Left ventricle myocardium inferior (tissue), 1 donor: ENCODE results near the gene NTM. TPM values are rescaled to one million over a fixed set of nuclear protein-coding genes. Genes with fewer than 3 reads are reported as not detected.

Experiments used
- DNase-seq: peaks from one replicate; pipeline ENCODE4 v3.0.0-alpha.2; 2020
- H3K27ac ChIP-seq: fragments of 200-600 bp; replicated peaks from 2 replicates; pipeline ENCODE4 v1.8.0; 2021
- H3K27me3 ChIP-seq: fragments of 200-600 bp; 2 replicates; pipeline ENCODE4 v1.8.0; 2021; ENCODE audit warnings: low read depth
- H3K36me3 ChIP-seq: fragments of 200-600 bp; 2 replicates; pipeline ENCODE4 v1.8.0; 2021
- H3K4me1 ChIP-seq: fragments of 200-600 bp; 2 replicates; pipeline ENCODE4 v1.8.0; 2021
- H3K4me3 ChIP-seq: fragments of 200-600 bp; 2 replicates; pipeline ENCODE4 v1.8.0; 2021; ENCODE audit warnings: mild to moderate bottlenecking, moderate library complexity
- H3K9me3 ChIP-seq: fragments of 200-600 bp; replicated peaks from 2 replicates; pipeline ENCODE4 v1.8.0; 2021
- CTCF ChIP-seq: fragments of 200-600 bp; IDR thresholded peaks from 2 replicates; pipeline ENCODE4 v1.8.0; 2021; ENCODE audit warnings: antibody characterized with exemption, mild to moderate bottlenecking, borderline replicate concordance
- intact Hi-C: fragments of 100-400 bp; cut with micrococcal nuclease; formaldehyde crosslinking; loops from one replicate; pipeline ENCODE4 v1.11.0; 2022
- total RNA-seq: library from RNA; stranded (reverse); fragmentation: NEBNext Ultra II Directional; extraction: Animal tissue kit (Norgen Biotek cat#: 25700); gene quantifications from one replicate; pipeline ENCODE4 v1.2.1, GENCODE V29; 2021
- donor health status: DM: no; HTN: yes; CAD: no; lungs with severe emphysema.

NTM gene
- total RNA-seq, 1 donor from 2014 or later, result 1.0 TPM

GRCh38 chr11:131947511-131947910, 577.1 kb downstream of the NTM start:
- no peaks in the 10 kb centered on the region for H3K4me1 ChIP-seq

GRCh38 chr11:131951121-131951520, 580.7 kb downstream of the NTM start:
- DNase-seq, result no peak
- Histone ChIP-seq H3K27me3 (peaks cover 9% of the 10 kb centered on the region), H3K9me3 (no peaks in the 10 kb centered on the region), H3K4me1 (no peaks in the 10 kb centered on the region), H3K27ac (no peak overlapping the region), H3K4me3 (no peak overlapping the region), H3K36me3 (no peaks in the 10 kb centered on the region)
- no peak for TF ChIP-seq CTCF
- intact Hi-C loops, result no loop called here

More at GRCh38 chr11:131947511-131947910, 577.1 kb downstream of the NTM start:
- Histone ChIP-seq H3K4me3 (no peak overlapping the region), H3K36me3 (no peaks in the 10 kb centered on the region), H3K27ac (no peak overlapping the region), H3K9me3 (no peaks in the 10 kb centered on the region), H3K27me3 (peaks cover 19% of the 10 kb centered on the region)
- intact Hi-C loops, result no loop called here
- no peak for DNase-seq
- TF ChIP-seq CTCF, result no peak

- intact Hi-C loops, result no loop called here
- Histone ChIP-seq H3K4me1 (no peaks in the 10 kb centered on the region), H3K36me3 (no peaks in the 10 kb centered on the region), H3K27me3 (peaks cover 23% of the 10 kb centered on the region), H3K9me3 (no peaks in the 10 kb centered on the region), H3K4me3 (no peak overlapping the region), H3K27ac (no peak overlapping the region)
- no peak for TF ChIP-seq CTCF
- no peak for DNase-seq
Observed at GRCh38 chr11:131954146-131954545, 583.7 kb downstream of the NTM start.

- H3K9me3 ChIP-seq, result no peaks in the 10 kb centered on the region
- no peak overlapping the region for H3K4me3 ChIP-seq
- DNase-seq, result no peak
- no peak for TF ChIP-seq CTCF
- H3K4me1 ChIP-seq, result no peaks in the 10 kb centered on the region
- no peaks in the 10 kb centered on the region for H3K36me3 ChIP-seq
- H3K27ac ChIP-seq, result no peak overlapping the region
- intact Hi-C loops, result no loop called here
- peaks cover 23% of the 10 kb centered on the region for H3K27me3 ChIP-seq
Observed at GRCh38 chr11:131955904-131956303, 585.5 kb downstream of the NTM start.

- Histone ChIP-seq H3K9me3 (no peaks in the 10 kb centered on the region), H3K4me3 (no peak overlapping the region), H3K27me3 (peaks cover 23% of the 10 kb centered on the region), H3K36me3 (no peaks in the 10 kb centered on the region), H3K27ac (no peak overlapping the region), H3K4me1 (no peaks in the 10 kb centered on the region)
- TF ChIP-seq CTCF, result no peak
- intact Hi-C loops, result no loop called here
- no peak for DNase-seq
Observed at GRCh38 chr11:131957201-131957600, 586.8 kb downstream of the NTM start.

- intact Hi-C loops, result no loop called here
- H3K4me3 ChIP-seq, result no peak overlapping the region
- no peaks in the 10 kb centered on the region for H3K9me3 ChIP-seq
- H3K4me1 ChIP-seq, result no peaks in the 10 kb centered on the region
- H3K27me3 ChIP-seq, result peaks cover 23% of the 10 kb centered on the region
- no peak for TF ChIP-seq CTCF
- DNase-seq, result no peak
- no peak overlapping the region for H3K27ac ChIP-seq
- no peaks in the 10 kb centered on the region for H3K36me3 ChIP-seq
Observed at GRCh38 chr11:131957875-131958274, 587.5 kb downstream of the NTM start.
